Loucy (cell line): Measurements from ENCODE around the gene MRPL16.

Experiments used
- CTCF ChIP-seq: fragments of 200-600 bp; sonication (generic); conservative IDR thresholded peaks from 2 replicates; pipeline ENCODE4 v1.5.1; 2014; ENCODE audit warnings: mild to moderate bottlenecking, antibody characterized with exemption, low read length
- EZH2phosphoT487 ChIP-seq: fragments of 200-600 bp; IDR thresholded peaks from 2 replicates; pipeline ENCODE4 v1.6.1; 2018; ENCODE audit warnings: antibody characterized with exemption, mild to moderate bottlenecking, moderate library complexity, borderline replicate concordance

GRCh38 chr11:59778122-59778521 lies 32.5 kb downstream of the MRPL16 start:
- TF ChIP-seq EZH2phosphoT487: no peak
- no peak for TF ChIP-seq CTCF
